GM21381 (cell line): ENCODE measurements around the gene AICDA.
"Not testable (repeated sequence)": the region's sequence is repeated elsewhere in the genome, so short reads cannot be mapped to it uniquely, and the experiment has no call there.

Source experiments
- ATAC-seq: cut with Tn5 transposase; IDR thresholded peaks from one replicate; pipeline ENCODE4 v1.9.1; 2021; ENCODE audit warnings: mild to moderate bottlenecking, moderate library complexity; ENCODE audit not compliant: unreplicated experiment

AICDA gene

GRCh38 chr12:8612629-8613028 lies at the start of gene AICDA:
Gene AICDA (minus strand): TSS chr12:8612859. CDS start chr12:8612767, 92 bp downstream.
- no peak for ATAC-seq

GRCh38 chr12:8661751-8662150 lies 49.1 kb upstream of the AICDA start:
- ATAC-seq: no peak

GRCh38 chr12:8661016-8661415 lies 48.4 kb upstream of the AICDA start:
- no peak for ATAC-seq

GRCh38 chr12:8658346-8658745 lies 45.7 kb upstream of the AICDA start:
- ATAC-seq: no peak

- ATAC-seq: no peak
Measured at GRCh38 chr12:8655421-8655820, 42.8 kb upstream of the AICDA start.

- ATAC-seq: peak; percentile 65
Measured at GRCh38 chr12:8648576-8649205, 36.0 kb upstream of the AICDA start.

GRCh38 chr12:8647968-8648367 lies 35.3 kb upstream of the AICDA start:
- no peak for ATAC-seq

GRCh38 chr12:8644345-8645248 lies 31.9 kb upstream of the AICDA start:
- ATAC-seq: peak; percentile 58

GRCh38 chr12:8642775-8643174 lies 30.1 kb upstream of the AICDA start:
- ATAC-seq: no peak

- no peak for ATAC-seq
Measured at GRCh38 chr12:8639936-8640335, 27.3 kb upstream of the AICDA start.

GRCh38 chr12:8638951-8639350 lies 26.3 kb upstream of the AICDA start:
- ATAC-seq: no peak

- ATAC-seq: no peak
Measured at GRCh38 chr12:8637666-8638065, 25.0 kb upstream of the AICDA start.

GRCh38 chr12:8637244-8637643 lies 24.6 kb upstream of the AICDA start:
- ATAC-seq: no peak

- no peak for ATAC-seq
Measured at GRCh38 chr12:8636581-8636980, 23.9 kb upstream of the AICDA start.

- ATAC-seq: not testable (repeated sequence)
Measured at GRCh38 chr12:8636007-8636346, 23.3 kb upstream of the AICDA start.

GRCh38 chr12:8635342-8636006 lies 22.8 kb upstream of the AICDA start:
- ATAC-seq: not testable (repeated sequence)

- ATAC-seq: no peak
Measured at GRCh38 chr12:8630131-8630530, 17.5 kb upstream of the AICDA start.

GRCh38 chr12:8629486-8630033 lies 16.9 kb upstream of the AICDA start:
- ATAC-seq: peak; percentile 92

GRCh38 chr12:8628731-8629130 lies 16.1 kb upstream of the AICDA start:
- peak; percentile 3 for ATAC-seq

GRCh38 chr12:8624750-8625149 lies 12.1 kb upstream of the AICDA start:
- not testable (repeated sequence) for ATAC-seq

GRCh38 chr12:8622646-8623045 lies 10.0 kb upstream of the AICDA start:
- no peak for ATAC-seq
